GM12878 (cell line): ENCODE data around the gene MUC5AC. TPM values are rescaled to one million over a fixed set of nuclear protein-coding genes. Genes with fewer than 3 reads are reported as not detected.

Source experiments
- ATAC-seq: fragments of 200-7000 bp; cut with Tn5 transposase; 3 replicates; pipeline ENCODE4 v1.9.1; 2020; ENCODE audit warnings: mild to moderate bottlenecking, moderate library complexity
- BruUV-seq: library from RNA; stranded (reverse); fragments of 400-500 nt; replicated peaks from 2 replicates; lab custom pipeline; 2021; lab: Mats Ljungman, UMichigan
- CTCF ChIA-PET: fragments of 300-600 bp; sonication (Branson Sonifier 250); formaldehyde crosslinking; extraction: SDS; loops from one replicate; lab custom pipeline; 2021; ENCODE audit warnings: inconsistent platforms; lab: Yijun Ruan, JAX
- POLR2A ChIA-PET: fragments of 350-600 bp; formaldehyde crosslinking; extraction: SDS; loops from one replicate; lab custom pipeline; 2021; ENCODE audit warnings: inconsistent platforms; lab: Charles Lee
- RAD21 ChIA-PET: fragments of 300-600 bp; sonication (Branson Sonifier 250); formaldehyde crosslinking; loops from one replicate; lab custom pipeline; 2023; ENCODE audit warnings: antibody characterized with exemption; ENCODE audit not compliant: unreplicated experiment; lab: Charles Lee
- SMC1A ChIA-PET: fragments of 300-600 bp; sonication (Branson Sonifier 250); formaldehyde crosslinking; loops from one replicate; lab custom pipeline; 2023; ENCODE audit not compliant: unreplicated experiment, uncharacterized antibody; lab: Charles Lee
- DNase-seq: peaks from one replicate; pipeline ENCODE4 v3.0.0-alpha.2; 2011; ENCODE audit warnings: low read depth, low spot score
- FAIRE-seq: peaks from 3 replicates; lab custom pipeline; 2011; peaks lifted over from hg19 to GRCh38; lab: Jason Lieb, UNC
- H2AFZ ChIP-seq: 2 replicates; pipeline ENCODE4 v1.6.0; 2011; ENCODE audit warnings: low read depth, low read length, control low read depth; ENCODE audit not compliant: control insufficient read depth
- H3K27ac ChIP-seq: 2 replicates; pipeline ENCODE4 v1.5.1; 2011; ENCODE audit warnings: control low read depth; ENCODE audit not compliant: control insufficient read depth, insufficient read depth
- H3K27me3 ChIP-seq, 2 experiments: replicated peaks in 1 of 2; 2 replicates each; pipeline versions ENCODE4 v1.6.0 to v1.6.1; 2011; ENCODE audit warnings: low read length in 1 of 2; ENCODE audit not compliant: control insufficient read depth in 2 of 2, insufficient read depth in 2 of 2
- H3K36me3 ChIP-seq, 2 experiments: 2 replicates each; pipeline ENCODE4 v1.5.1; 2011; ENCODE audit warnings: low read length in 1 of 2; ENCODE audit not compliant: control insufficient read depth in 2 of 2, insufficient read depth in 2 of 2
- H3K4me1 ChIP-seq: 2 replicates; pipeline ENCODE4 v1.6.1; 2011; ENCODE audit warnings: mild to moderate bottlenecking, low read length, moderate library complexity, mixed read lengths; ENCODE audit not compliant: control insufficient read depth, insufficient read depth
- H3K4me2 ChIP-seq: 2 replicates; pipeline ENCODE4 v1.6.0; 2011; ENCODE audit warnings: control low read depth; ENCODE audit not compliant: control insufficient read depth, insufficient read depth
- H3K4me3 ChIP-seq: fragments of 200-600 bp; sonication (generic); 2 replicates; pipeline ENCODE4 v1.5.1; 2016
- H3K79me2 ChIP-seq: 2 replicates; pipeline ENCODE4 v1.6.0; 2011; ENCODE audit warnings: low read length; ENCODE audit not compliant: control insufficient read depth, insufficient read depth
- H3K9ac ChIP-seq: 2 replicates; pipeline ENCODE4 v1.8.0; 2011; ENCODE audit warnings: low read length, control low read depth, mixed read lengths; ENCODE audit not compliant: control insufficient read depth, insufficient read depth
- H3K9me3 ChIP-seq: replicated peaks from 3 replicates; pipeline ENCODE4 v1.5.1; 2011; ENCODE audit warnings: mild to moderate bottlenecking, low read length; ENCODE audit not compliant: control insufficient read depth, insufficient read depth
- H4K20me1 ChIP-seq: 2 replicates; pipeline ENCODE4 v1.6.0; 2011; ENCODE audit not compliant: control insufficient read depth, insufficient read depth
- CHD2 ChIP-seq: IDR thresholded peaks from 2 replicates; pipeline ENCODE4 v1.6.1; 2011; ENCODE audit warnings: low read depth, low read length, improper control_type of control experiment, borderline replicate concordance
- KLF5 ChIP-seq: fragments of 450-650 bp; IDR thresholded peaks from 2 replicates; pipeline ENCODE4 v1.6.1; 2014; ENCODE audit warnings: mild to moderate bottlenecking; ENCODE audit not compliant: partially characterized antibody
- MYB ChIP-seq: fragments of 150-350 bp; IDR thresholded peaks from 2 replicates; pipeline ENCODE4 v1.6.1; 2014; ENCODE audit warnings: mild to moderate bottlenecking, low read depth, low read length, borderline replicate concordance
- MYC ChIP-seq: IDR thresholded peaks from 2 replicates; pipeline ENCODE4 v1.6.1; 2011; ENCODE audit warnings: mild to moderate bottlenecking, low read length, moderate library complexity, inconsistent platforms; ENCODE audit not compliant: insufficient read depth, insufficient replicate concordance, insufficient read length, severe bottlenecking
- POU2F2 ChIP-seq: IDR thresholded peaks from 3 replicates; pipeline ENCODE4 v1.6.1; 2011; ENCODE audit warnings: low read depth, mild to moderate bottlenecking, low read length, borderline replicate concordance
- SIX5 ChIP-seq: IDR thresholded peaks from 2 replicates; pipeline ENCODE4 v1.6.1; 2011; ENCODE audit warnings: mild to moderate bottlenecking, low read depth, low read length, moderate library complexity; ENCODE audit not compliant: severe bottlenecking
- SMC3 ChIP-seq: IDR thresholded peaks from 2 replicates; pipeline ENCODE4 v1.6.1; 2011; ENCODE audit warnings: low read length, improper control_type of control experiment, borderline replicate concordance
- SUZ12 ChIP-seq: fragments of 200-600 bp; sonication (generic); IDR thresholded peaks from one replicate; pipeline ENCODE4 v1.6.1; 2018; ENCODE audit warnings: antibody characterized with exemption, mild to moderate bottlenecking; ENCODE audit not compliant: unreplicated experiment
- WGBS: methylation state at CpG from one replicate; pipeline ENCODE4 v1.1.6; 2016; ENCODE audit warnings: low lambda C conversion rate; ENCODE audit not compliant: insufficient replicate concordance, insufficient coverage; ENCODE audit errors: missing lambda C conversion rate; 5-methylcytosine and 5-hydroxymethylcytosine counted together
- in situ Hi-C: fragments of 300-500 bp; cut with MboI; formaldehyde crosslinking; loops from 9 replicates; pipeline ENCODE4 v1.14.3; 2018; ENCODE audit warnings: mixed read lengths
- intact Hi-C: fragments of 100-400 bp; cut with micrococcal nuclease; formaldehyde crosslinking; loops from one replicate; pipeline ENCODE4 v1.14.2; 2022; ENCODE audit not compliant: unreplicated experiment
- polyA plus RNA-seq, 11 experiments: library from polyadenylated mRNA; depleted of rRNA in 4 of 11; unstranded in 6 of 11; stranded (reverse) in 5 of 11; fragments of >200 nt; fragmentation: Nextera tagmentation in 4 of 11; fragmentation: Illumina TruSeq in 1 of 11; extraction: Ambion mirVana in 4 of 11; extraction: Trizol in 1 of 11; gene quantifications; 1 replicate in 1 of 11; 2 replicates in 10 of 11; pipeline versions ENCODE4 v1.2.1 to v1.2.3, GENCODE V29; 2011 to 2016; ENCODE audit warnings: inconsistent platforms in 2 of 11, missing spikeins in 2 of 11, low read depth in 1 of 11
- total RNA-seq, 4 experiments: library from RNA; depleted of rRNA in 3 of 4; stranded (reverse); fragments of >200 nt in 3 of 4; fragmentation: Illumina TruSeq in 1 of 4; extraction: Trizol in 1 of 4; gene quantifications; 2 replicates each; pipeline versions ENCODE4 v1.2.1 to v1.2.3, GENCODE V29; 2013 to 2021
- TF ChIP-seq, protein P1 (sequence below): IDR thresholded peaks from 2 replicates; pipeline ENCODE4 v1.6.1; 2011; ENCODE audit warnings: mild to moderate bottlenecking, low read depth, low read length, moderate library complexity; ENCODE audit not compliant: insufficient replicate concordance
- TF ChIP-seq, protein P2 (sequence below): fragments of 450-650 bp; IDR thresholded peaks from 2 replicates; pipeline ENCODE4 v1.6.1; 2017; ENCODE audit warnings: mild to moderate bottlenecking, moderate library complexity

Gene MUC5AC
- total and polyA plus RNA-seq, 10 of the 15 experiments (the other 5 are each of a cell fraction or from before 2014, with no cell fraction given): under 0.01 to 0.01 TPM; not detected in 8

DNA sequence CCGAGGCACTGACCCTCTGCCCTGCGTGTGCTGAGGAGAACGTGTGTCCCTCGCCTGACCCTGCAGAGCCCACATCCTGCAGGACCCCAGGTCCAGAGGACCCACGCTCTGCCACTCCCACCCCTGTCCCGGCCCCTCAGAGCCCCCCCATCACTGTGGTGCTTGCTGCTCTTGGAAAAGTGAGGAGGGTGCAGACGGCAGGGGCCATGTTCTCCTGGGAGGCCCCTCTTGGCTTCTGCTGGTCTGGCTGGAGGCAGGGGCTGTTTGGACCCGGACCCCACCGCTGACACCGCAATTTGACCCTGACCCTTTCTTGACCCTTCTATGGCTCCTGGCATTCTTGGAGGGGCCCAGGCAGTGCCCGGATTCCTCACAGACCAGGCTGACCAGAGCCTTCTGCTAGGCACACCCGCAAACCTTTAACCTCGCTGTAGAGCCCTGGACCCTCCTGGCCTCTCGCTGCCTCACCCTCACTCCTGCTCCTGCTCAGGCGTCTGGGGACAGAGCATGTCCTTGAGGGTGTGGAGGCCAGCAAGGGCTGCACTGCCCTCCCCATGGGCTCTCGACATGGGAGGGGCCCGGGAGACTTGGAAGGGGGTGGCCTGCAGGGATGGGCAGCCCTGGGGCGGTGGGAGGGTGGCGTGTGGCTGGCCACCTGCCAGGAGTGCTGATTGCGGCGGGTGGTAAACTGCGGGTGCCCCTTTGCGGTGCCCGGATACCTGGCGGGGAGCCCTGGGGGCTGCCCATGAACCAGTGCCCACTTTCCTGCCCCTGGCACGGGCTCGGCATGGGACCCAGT, 37.0 kb upstream of the MUC5AC start:
- H2AFZ ChIP-seq: no peak overlapping the region
- no TSS peak for BruUV-seq

More for the DNA sequence above, 37.0 kb upstream of the MUC5AC start:
- CTCF ChIA-PET: no interaction called here
- RAD21 ChIA-PET: no interaction called here
- 36% methylated on average over 27 of the region's 27 CpGs for WGBS
- no peaks in the 10 kb centered on the region for H3K27me3 ChIP-seq
- in situ Hi-C loops: no loop called here
- DNase-seq (no peak), ATAC-seq (no peak)
- no peak overlapping the region for H3K9ac ChIP-seq
- H3K4me2 ChIP-seq: no peak overlapping the region
- intact Hi-C loops: no loop called here
- no peak overlapping the region for H3K27ac ChIP-seq
- POLR2A ChIA-PET: no interaction called here
- H3K9me3 ChIP-seq: no peaks in the 10 kb centered on the region
- no peak overlapping the region for H3K4me3 ChIP-seq
- H3K4me1 ChIP-seq: no peaks in the 10 kb centered on the region
- H4K20me1 ChIP-seq: no peaks in the 10 kb centered on the region
- SMC1A ChIA-PET: no interaction called here
- no peaks in the 10 kb centered on the region for H3K79me2 ChIP-seq
- TF ChIP-seq SIX5 (no peak), SMC3 (no peak), KLF5 (no peak), CHD2 (no peak), MYB (no peak), POU2F2 (no peak), SUZ12 (no peak), MYC (no peak)
- TF ChIP-seq, protein P1, sequence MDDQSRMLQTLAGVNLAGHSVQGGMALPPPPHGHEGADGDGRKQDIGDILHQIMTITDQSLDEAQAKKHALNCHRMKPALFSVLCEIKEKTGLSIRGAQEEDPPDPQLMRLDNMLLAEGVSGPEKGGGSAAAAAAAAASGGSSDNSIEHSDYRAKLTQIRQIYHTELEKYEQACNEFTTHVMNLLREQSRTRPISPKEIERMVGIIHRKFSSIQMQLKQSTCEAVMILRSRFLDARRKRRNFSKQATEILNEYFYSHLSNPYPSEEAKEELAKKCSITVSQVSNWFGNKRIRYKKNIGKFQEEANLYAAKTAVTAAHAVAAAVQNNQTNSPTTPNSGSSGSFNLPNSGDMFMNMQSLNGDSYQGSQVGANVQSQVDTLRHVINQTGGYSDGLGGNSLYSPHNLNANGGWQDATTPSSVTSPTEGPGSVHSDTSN: no peak
- TF ChIP-seq, protein P2, sequence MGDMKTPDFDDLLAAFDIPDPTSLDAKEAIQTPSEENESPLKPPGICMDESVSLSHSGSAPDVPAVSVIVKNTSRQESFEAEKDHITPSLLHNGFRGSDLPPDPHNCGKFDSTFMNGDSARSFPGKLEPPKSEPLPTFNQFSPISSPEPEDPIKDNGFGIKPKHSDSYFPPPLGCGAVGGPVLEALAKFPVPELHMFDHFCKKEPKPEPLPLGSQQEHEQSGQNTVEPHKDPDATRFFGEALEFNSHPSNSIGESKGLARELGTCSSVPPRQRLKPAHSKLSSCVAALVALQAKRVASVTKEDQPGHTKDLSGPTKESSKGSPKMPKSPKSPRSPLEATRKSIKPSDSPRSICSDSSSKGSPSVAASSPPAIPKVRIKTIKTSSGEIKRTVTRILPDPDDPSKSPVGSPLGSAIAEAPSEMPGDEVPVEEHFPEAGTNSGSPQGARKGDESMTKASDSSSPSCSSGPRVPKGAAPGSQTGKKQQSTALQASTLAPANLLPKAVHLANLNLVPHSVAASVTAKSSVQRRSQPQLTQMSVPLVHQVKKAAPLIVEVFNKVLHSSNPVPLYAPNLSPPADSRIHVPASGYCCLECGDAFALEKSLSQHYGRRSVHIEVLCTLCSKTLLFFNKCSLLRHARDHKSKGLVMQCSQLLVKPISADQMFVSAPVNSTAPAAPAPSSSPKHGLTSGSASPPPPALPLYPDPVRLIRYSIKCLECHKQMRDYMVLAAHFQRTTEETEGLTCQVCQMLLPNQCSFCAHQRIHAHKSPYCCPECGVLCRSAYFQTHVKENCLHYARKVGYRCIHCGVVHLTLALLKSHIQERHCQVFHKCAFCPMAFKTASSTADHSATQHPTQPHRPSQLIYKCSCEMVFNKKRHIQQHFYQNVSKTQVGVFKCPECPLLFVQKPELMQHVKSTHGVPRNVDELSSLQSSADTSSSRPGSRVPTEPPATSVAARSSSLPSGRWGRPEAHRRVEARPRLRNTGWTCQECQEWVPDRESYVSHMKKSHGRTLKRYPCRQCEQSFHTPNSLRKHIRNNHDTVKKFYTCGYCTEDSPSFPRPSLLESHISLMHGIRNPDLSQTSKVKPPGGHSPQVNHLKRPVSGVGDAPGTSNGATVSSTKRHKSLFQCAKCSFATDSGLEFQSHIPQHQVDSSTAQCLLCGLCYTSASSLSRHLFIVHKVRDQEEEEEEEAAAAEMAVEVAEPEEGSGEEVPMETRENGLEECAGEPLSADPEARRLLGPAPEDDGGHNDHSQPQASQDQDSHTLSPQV: no peak
- TF ChIP-seq, all 136 proteins: peak for 0
- no peak for FAIRE-seq
- H3K36me3 ChIP-seq: no peaks in the 10 kb centered on the region
